Astrocyte (in vitro differentiated cells and primary cell): Measurements from ENCODE around the gene RUNDC1. TPM values are rescaled to one million over a fixed set of nuclear protein-coding genes. Genes with fewer than 3 reads are reported as not detected.

Experiments used
- DNase-seq: peaks from one replicate; pipeline ENCODE4 v3.0.0-alpha.2; 2010; ENCODE audit warnings: low read depth
- FAIRE-seq: peaks from 2 replicates; lab custom pipeline; 2011; peaks lifted over from hg19 to GRCh38; lab: Jason Lieb, UNC
- H2AFZ ChIP-seq: 2 replicates; pipeline ENCODE4 v1.6.0; 2012; ENCODE audit warnings: low read depth, low read length, inconsistent platforms
- H3K27ac ChIP-seq: 2 replicates; pipeline ENCODE4 v1.5.1; 2011; ENCODE audit warnings: low read depth, low read length, inconsistent platforms
- H3K27me3 ChIP-seq: 2 replicates; pipeline ENCODE4 v1.6.0; 2011; ENCODE audit warnings: low read length, inconsistent platforms; ENCODE audit not compliant: insufficient read depth
- H3K36me3 ChIP-seq: 2 replicates; pipeline ENCODE4 v1.5.1; 2011; ENCODE audit warnings: low read length, inconsistent platforms; ENCODE audit not compliant: insufficient read depth
- H3K4me1 ChIP-seq: 2 replicates; pipeline ENCODE4 v1.5.1; 2011; ENCODE audit warnings: low read length, inconsistent platforms; ENCODE audit not compliant: insufficient read depth
- H3K4me2 ChIP-seq: 2 replicates; pipeline ENCODE4 v1.6.0; 2012; ENCODE audit warnings: low read length, inconsistent platforms
- H3K4me3 ChIP-seq: 2 replicates; pipeline ENCODE4 v1.5.1; 2011; ENCODE audit warnings: low read depth, mild to moderate bottlenecking, low read length, inconsistent platforms; ENCODE audit not compliant: insufficient read depth
- H3K79me2 ChIP-seq: 2 replicates; pipeline ENCODE4 v1.6.0; 2012; ENCODE audit warnings: mild to moderate bottlenecking, low read length, inconsistent platforms; ENCODE audit not compliant: insufficient read depth
- H3K9ac ChIP-seq: 2 replicates; pipeline ENCODE4 v1.6.0; 2012; ENCODE audit warnings: mild to moderate bottlenecking, low read length, inconsistent platforms
- H3K9me3 ChIP-seq: 2 replicates; pipeline ENCODE4 v1.5.1; 2012; ENCODE audit warnings: low read depth, mild to moderate bottlenecking, low read length, inconsistent platforms; ENCODE audit not compliant: insufficient read depth
- H4K20me1 ChIP-seq: 2 replicates; pipeline ENCODE4 v1.6.0; 2012; ENCODE audit warnings: low read length, inconsistent platforms; ENCODE audit not compliant: insufficient read depth
- H3K27ac Mint-ChIP-seq: one replicate; pipeline ENCODE4 v1.8.0; 2021; ENCODE audit warnings: mild to moderate bottlenecking, mixed read lengths; ENCODE audit not compliant: unreplicated experiment
- H3K27me3 Mint-ChIP-seq: one replicate; pipeline ENCODE4 v1.8.0; 2021; ENCODE audit warnings: low read depth, mixed read lengths; ENCODE audit not compliant: unreplicated experiment
- H3K36me3 Mint-ChIP-seq: one replicate; pipeline ENCODE4 v1.8.0; 2021; ENCODE audit warnings: low read depth, mixed read lengths; ENCODE audit not compliant: unreplicated experiment
- H3K4me1 Mint-ChIP-seq: one replicate; pipeline ENCODE4 v1.8.0; 2021; ENCODE audit warnings: low read depth, mixed read lengths; ENCODE audit not compliant: unreplicated experiment
- H3K4me3 Mint-ChIP-seq: one replicate; pipeline ENCODE4 v1.8.0; 2021; ENCODE audit warnings: mild to moderate bottlenecking, moderate library complexity, mixed read lengths; ENCODE audit not compliant: unreplicated experiment
- H3K9me3 Mint-ChIP-seq: one replicate; pipeline ENCODE4 v1.8.0; 2021; ENCODE audit warnings: mild to moderate bottlenecking, mixed read lengths; ENCODE audit not compliant: unreplicated experiment
- CTCF ChIP-seq: IDR thresholded peaks from 2 replicates; pipeline ENCODE4 v1.5.1; 2011; ENCODE audit warnings: low read depth, mild to moderate bottlenecking, inconsistent platforms, low read length, moderate library complexity; ENCODE audit not compliant: insufficient read depth
- EZH2 ChIP-seq: IDR thresholded peaks from 2 replicates; pipeline ENCODE4 v1.6.1; 2012; ENCODE audit warnings: mild to moderate bottlenecking, low read length, inconsistent platforms; ENCODE audit not compliant: insufficient read depth
- total RNA-seq: library from RNA; stranded (reverse); gene quantifications from 2 replicates; pipeline ENCODE4 v1.2.1, GENCODE V29; 2021

The RUNDC1 gene
- total RNA-seq, 1 donor from 2014 or later: 13.8 TPM

GRCh38 chr17:43020789-43021740 lies 40.7 kb downstream of the RUNDC1 start:
- FAIRE-seq: no peak
- H3K27me3 ChIP-seq: no peaks in the 10 kb centered on the region

GRCh38 chr17:43021741-43022512 lies 41.6 kb downstream of the RUNDC1 start, which contains the start of gene VAT1:
VAT1 (minus strand) TSS chr17:43022385; CDS start chr17:43022322, 63 bp downstream.
- H3K4me3 Mint-ChIP-seq: peak within 1 kb of the TSS; percentile 97
- Histone ChIP-seq H3K9ac (peak within 1 kb of the TSS; percentile 86), H3K4me3 (peak within 1 kb of the TSS; percentile 95), H3K36me3 (peaks cover 6% of the 10 kb centered on the region), H3K9me3 (no peaks in the 10 kb centered on the region), H3K27ac (peak within 1 kb of the TSS; percentile 55), H3K4me1 (peaks cover 31% of the 10 kb centered on the region), H3K27me3 (no peaks in the 10 kb centered on the region), H3K79me2 (peaks cover 42% of the 10 kb centered on the region), H3K4me2 (peak within 1 kb of the TSS; percentile 90), H4K20me1 (peaks cover 15% of the 10 kb centered on the region), H2AFZ (peak within 1 kb of the TSS; percentile 93)
- peaks cover 27% of the 10 kb centered on the region for H3K4me1 Mint-ChIP-seq
- no peak for FAIRE-seq
- H3K27ac Mint-ChIP-seq: peak within 1 kb of the TSS; percentile 93
- no peak for TF ChIP-seq EZH2
- no peak for TF ChIP-seq CTCF
- H3K36me3 Mint-ChIP-seq: peaks cover 8% of the 10 kb centered on the region
- peak; percentile 33 for DNase-seq
- H3K9me3 Mint-ChIP-seq: no peaks in the 10 kb centered on the region
- no peaks in the 10 kb centered on the region for H3K27me3 Mint-ChIP-seq

More at GRCh38 chr17:43020789-43021740, 40.7 kb downstream of the RUNDC1 start:
- Mint-ChIP-seq H3K36me3 (peaks cover 8% of the 10 kb centered on the region), H3K4me1 (peaks cover 28% of the 10 kb centered on the region), H3K4me3 (peak overlapping the region; percentile 97), H3K27me3 (no peaks in the 10 kb centered on the region), H3K9me3 (no peaks in the 10 kb centered on the region), H3K27ac (peak overlapping the region; percentile 93)
- DNase-seq: peak; percentile 39
- Histone ChIP-seq H3K9ac (peak overlapping the region; percentile 86), H3K79me2 (peaks cover 42% of the 10 kb centered on the region), H3K27ac (peak overlapping the region; percentile 55), H3K4me2 (peak overlapping the region; percentile 90), H4K20me1 (peaks cover 22% of the 10 kb centered on the region), H3K4me3 (peak overlapping the region; percentile 95), H3K36me3 (peaks cover 6% of the 10 kb centered on the region), H2AFZ (peak overlapping the region; percentile 93), H3K9me3 (no peaks in the 10 kb centered on the region), H3K4me1 (peaks cover 31% of the 10 kb centered on the region)
- TF ChIP-seq EZH2 (no peak), CTCF (no peak)
